Measurements from ENCODE around the gene SLBP. TPM values are rescaled to one million over a fixed set of nuclear protein-coding genes. Genes with fewer than 3 reads are reported as not detected.

The SLBP gene
- total RNA-seq, 6 experiments from 2014 or later, result 44.7 to 61.9 (median 58.4) TPM

DNA sequence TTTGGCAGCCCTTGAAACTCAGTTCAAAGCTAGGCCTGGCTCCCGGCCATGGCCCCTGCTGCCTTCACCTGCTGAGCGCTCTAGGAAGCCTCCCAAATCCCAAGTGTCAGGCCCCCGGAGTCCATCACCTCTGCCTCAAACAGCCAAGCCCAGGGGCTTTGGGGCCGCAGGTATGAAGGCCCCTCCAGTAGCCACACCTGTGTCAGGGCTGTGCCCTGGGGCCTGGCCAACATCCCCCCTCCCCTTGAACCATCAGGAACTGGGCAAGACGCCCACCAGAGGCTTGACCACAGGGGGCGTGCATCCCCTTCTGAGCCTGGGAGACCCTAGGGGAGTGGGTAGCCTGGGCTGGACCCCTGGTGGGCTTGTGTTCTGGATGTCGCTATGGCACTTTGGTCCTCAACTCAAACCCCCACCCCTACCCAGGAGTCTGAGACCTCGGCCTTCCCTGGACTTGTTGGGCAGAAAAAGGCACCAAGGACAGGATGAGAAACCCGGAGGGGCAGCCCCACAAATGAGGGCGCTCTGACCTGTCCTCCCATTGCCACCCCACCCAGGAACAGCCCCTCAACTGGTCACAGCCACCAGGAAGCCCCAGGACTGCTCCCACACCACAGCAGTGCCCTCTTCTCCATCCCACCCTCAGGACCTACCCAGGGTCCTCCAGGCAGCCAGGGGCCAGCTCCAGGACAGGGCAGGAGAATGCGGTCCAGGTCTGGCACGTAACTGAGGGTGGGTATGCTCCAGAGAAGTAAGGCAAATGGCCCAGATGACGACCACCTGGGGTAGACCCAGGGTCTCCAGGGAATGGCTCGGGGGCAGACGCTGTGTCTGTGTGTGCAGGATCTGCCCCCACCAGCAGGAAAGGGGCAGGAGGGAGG, 4.2 kb upstream of the SLBP start:
- Mint-ChIP-seq H3K36me3 (ENCODE audit: low read depth) (peaks cover 3% of the 10 kb centered on the region), H3K4me1 (ENCODE audit: low read depth) (peaks cover 42% of the 10 kb centered on the region), H3K27me3 (ENCODE audit: insufficient read depth) (peaks cover 2% of the 10 kb centered on the region; the same call in 1 of the 2 replicates), H3K27ac (no peak overlapping the region), H3K9me3 (no peaks in the 10 kb centered on the region), H3K4me3 (no peak overlapping the region)
- no peak for DNase-seq
- TF ChIP-seq, protein P1, sequence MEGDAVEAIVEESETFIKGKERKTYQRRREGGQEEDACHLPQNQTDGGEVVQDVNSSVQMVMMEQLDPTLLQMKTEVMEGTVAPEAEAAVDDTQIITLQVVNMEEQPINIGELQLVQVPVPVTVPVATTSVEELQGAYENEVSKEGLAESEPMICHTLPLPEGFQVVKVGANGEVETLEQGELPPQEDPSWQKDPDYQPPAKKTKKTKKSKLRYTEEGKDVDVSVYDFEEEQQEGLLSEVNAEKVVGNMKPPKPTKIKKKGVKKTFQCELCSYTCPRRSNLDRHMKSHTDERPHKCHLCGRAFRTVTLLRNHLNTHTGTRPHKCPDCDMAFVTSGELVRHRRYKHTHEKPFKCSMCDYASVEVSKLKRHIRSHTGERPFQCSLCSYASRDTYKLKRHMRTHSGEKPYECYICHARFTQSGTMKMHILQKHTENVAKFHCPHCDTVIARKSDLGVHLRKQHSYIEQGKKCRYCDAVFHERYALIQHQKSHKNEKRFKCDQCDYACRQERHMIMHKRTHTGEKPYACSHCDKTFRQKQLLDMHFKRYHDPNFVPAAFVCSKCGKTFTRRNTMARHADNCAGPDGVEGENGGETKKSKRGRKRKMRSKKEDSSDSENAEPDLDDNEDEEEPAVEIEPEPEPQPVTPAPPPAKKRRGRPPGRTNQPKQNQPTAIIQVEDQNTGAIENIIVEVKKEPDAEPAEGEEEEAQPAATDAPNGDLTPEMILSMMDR (IDR thresholded peaks at IDR 0.05), result no peak

DNA sequence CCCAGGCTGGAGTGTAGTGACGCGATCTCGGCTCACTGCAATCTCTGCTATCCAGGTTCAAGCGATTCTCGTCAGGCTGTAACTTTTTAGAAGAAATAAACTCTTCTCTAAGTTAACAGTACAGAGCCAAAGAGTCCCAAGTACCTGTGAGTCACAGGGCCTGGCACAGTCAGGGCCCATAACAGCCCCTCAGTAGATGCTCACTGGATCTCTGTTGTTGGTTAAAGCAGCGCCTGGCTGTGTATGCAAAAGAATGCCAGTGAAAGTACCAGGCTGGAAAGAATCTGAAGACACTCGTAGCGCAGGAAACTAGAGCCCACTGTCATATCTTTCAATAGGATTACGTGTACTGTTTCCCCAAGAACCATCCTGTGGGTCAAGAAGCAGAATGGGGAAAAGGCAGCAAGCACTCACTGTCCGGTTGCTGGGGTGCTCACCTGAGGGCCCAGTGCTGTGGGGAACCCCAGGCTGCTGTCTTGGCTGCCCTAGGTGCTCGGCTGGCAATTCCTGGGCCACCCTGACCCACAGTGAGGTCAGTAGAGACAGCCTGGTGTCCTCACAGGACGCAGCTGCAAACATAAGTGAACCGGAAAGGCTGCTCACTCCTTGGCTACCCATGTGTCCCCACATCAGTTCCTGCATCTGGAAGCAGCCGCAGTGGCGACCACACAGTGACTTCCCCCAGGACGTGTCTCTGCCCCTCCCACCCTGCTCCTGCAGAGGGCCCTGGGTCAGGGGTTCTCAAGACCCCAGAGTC, 3.1 kb upstream of the SLBP start:
- peaks cover 11% of the 10 kb centered on the region for H3K36me3 Mint-ChIP-seq (ENCODE audit: low read depth)

DNA sequence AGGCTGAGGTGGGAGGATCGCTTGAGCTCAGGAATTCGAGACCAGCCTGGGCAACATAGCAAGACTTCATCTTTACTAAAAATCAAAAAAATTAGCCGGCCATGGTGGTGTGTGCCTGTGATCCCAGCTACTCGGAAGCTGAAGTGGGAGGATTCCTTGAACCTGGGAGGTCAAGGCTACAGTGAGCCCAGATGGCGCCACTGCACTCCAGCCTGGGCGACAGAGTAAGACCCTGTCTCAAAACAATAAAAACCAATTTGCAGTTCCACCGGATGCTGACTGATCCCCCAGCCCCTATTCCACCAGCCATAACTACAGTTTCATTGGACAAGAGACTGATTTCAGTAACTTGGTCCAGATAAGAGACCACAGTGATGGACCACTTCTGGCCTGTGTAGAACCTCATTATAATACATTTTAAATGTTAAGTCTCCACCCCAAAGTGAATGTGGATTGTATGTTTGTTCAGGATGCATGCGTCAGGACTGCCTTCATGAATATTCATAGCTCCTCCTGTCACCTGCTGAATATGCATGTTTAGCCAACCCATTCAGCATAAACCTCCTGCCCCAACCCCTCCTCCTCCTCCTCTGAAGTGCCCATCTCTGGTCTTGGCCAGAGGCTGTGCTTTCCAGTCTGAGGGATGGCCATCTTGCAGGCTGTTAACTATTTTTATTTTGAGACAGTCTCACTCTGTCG, 2.3 kb upstream of the SLBP start:
- Mint-ChIP-seq H3K9me3 (no peaks in the 10 kb centered on the region), H3K36me3 (ENCODE audit: low read depth) (peaks cover 16% of the 10 kb centered on the region), H3K4me3 (peak overlapping the region; percentile 96), H3K27ac (peak overlapping the region; percentile 58), H3K27me3 (ENCODE audit: insufficient read depth) (peaks cover under 1% of the 10 kb centered on the region; the same call in 1 of the 2 replicates), H3K4me1 (ENCODE audit: low read depth) (peaks cover 51% of the 10 kb centered on the region)
- TF ChIP-seq, protein P1 (IDR thresholded peaks at IDR 0.05), result no peak
- DNase-seq, result peak; percentile 32

More for the DNA sequence above, 3.1 kb upstream of the SLBP start:
- no peaks in the 10 kb centered on the region for H3K9me3 Mint-ChIP-seq
- TF ChIP-seq, protein P1 (IDR thresholded peaks at IDR 0.05), result no peak
- peak overlapping the region; percentile 58 for H3K27ac Mint-ChIP-seq
- no peak for DNase-seq
- H3K4me1 Mint-ChIP-seq (ENCODE audit: low read depth), result peaks cover 52% of the 10 kb centered on the region
- H3K27me3 Mint-ChIP-seq (ENCODE audit: insufficient read depth), result peaks cover 2% of the 10 kb centered on the region; the same call in 1 of the 2 replicates
- peak overlapping the region; percentile 96; the same call in 1 of the 2 replicates for H3K4me3 Mint-ChIP-seq

DNA sequence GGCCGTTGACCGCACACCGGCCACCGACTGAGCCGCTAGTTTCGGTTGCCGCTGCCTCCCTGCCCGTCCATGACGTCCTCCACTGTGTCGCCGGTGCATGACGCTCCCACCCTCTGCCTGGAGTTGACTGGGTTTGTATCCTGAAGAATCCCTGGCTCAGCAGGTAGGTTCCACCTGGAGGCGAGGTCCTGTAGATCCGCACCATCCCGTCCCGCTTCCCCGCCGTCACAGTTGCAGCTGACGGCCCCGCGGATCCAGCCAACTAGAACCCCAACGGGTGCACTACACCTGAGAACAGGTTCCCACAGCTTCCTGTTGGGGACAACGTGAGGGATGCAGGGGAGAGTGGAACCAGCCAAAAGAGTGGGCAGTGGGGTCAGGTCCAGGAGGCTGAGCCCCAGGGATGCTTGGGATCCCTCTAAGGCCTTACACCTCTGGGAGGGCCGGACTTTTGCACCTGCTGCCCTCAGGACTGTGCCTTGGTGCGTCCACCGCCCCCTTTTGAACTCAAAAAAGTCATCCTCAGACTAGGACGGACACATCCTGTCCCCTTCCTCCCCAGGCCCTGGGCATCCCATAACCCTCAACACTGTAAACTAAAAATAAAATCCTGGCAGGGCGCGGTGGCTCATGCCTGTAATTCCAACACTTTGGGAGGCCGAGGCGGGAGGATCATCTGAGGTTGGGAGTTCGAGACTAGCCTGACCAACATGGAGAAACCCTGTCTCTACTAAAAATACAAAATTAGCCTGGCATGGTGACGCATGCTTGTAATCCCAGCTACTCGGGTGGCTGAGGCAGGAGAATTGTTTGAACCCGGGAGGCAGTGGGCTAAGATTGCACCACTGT, 1.1 kb upstream of the SLBP start:
- Mint-ChIP-seq H3K27me3 (ENCODE audit: insufficient read depth) (peaks cover 2% of the 10 kb centered on the region; the same call in 1 of the 2 replicates), H3K9me3 (no peaks in the 10 kb centered on the region), H3K4me1 (ENCODE audit: low read depth) (peaks cover 57% of the 10 kb centered on the region), H3K4me3 (peak overlapping the region; percentile 96), H3K27ac (peak overlapping the region; percentile 96), H3K36me3 (ENCODE audit: low read depth) (peaks cover 22% of the 10 kb centered on the region)
- no peak for DNase-seq
- TF ChIP-seq, protein P1 (IDR thresholded peaks at IDR 0.05), result no peak

All from HFFc6 (cell line).